SK-N-SH (cell line): ENCODE measurements around the gene CEP250. TPM values are rescaled to one million over a fixed set of nuclear protein-coding genes. Genes with fewer than 3 reads are reported as not detected.

ENCODE experiments used
- CTCF ChIA-PET: fragments of 300-600, 350-600 bp; formaldehyde crosslinking; extraction: SDS; loops from one replicate; lab custom pipeline; 2021; lab: Yijun Ruan, JAX
- POLR2A ChIA-PET: fragments of 350-600 bp; sonication (Branson Sonifier 250); formaldehyde crosslinking; extraction: SDS; loops from one replicate; lab custom pipeline; 2020; ENCODE audit warnings: antibody characterized with exemption, inconsistent platforms; lab: Yijun Ruan, JAX
- DNase-seq: peaks from one replicate; pipeline ENCODE4 v3.0.0; 2012
- H2AFZ ChIP-seq: fragments of 200-600 bp; sonication (generic); 2 replicates; pipeline ENCODE4 v1.8.1; 2016; ENCODE audit warnings: antibody characterized with exemption, mild to moderate bottlenecking, low read depth
- H3F3A ChIP-seq: fragments of 200-600 bp; sonication (generic); replicated peaks from 2 replicates; pipeline ENCODE3; 2016; ENCODE audit warnings: antibody characterized with exemption, mild to moderate bottlenecking; ENCODE audit not compliant: insufficient read depth
- H3K27ac ChIP-seq, 2 experiments: fragments of 200-500 bp in 1 of 2; fragments of 200-600 bp in 1 of 2; sonication (Bioruptor generic) in 1 of 2; sonication (generic), shearing (Covaris generic) in 1 of 2; 2 replicates each; pipeline versions ENCODE4 v1.5.1 to v1.6.1; 2014 to 2016; ENCODE audit warnings: low read depth in 2 of 2, inconsistent platforms in 1 of 2, low read length in 1 of 2, mild to moderate bottlenecking in 1 of 2, mixed read lengths in 1 of 2
- H3K27me3 ChIP-seq: fragments of 200-600 bp; sonication (generic), shearing (Covaris generic); 2 replicates; pipeline ENCODE4 v1.6.1; 2016; ENCODE audit warnings: mixed run types; ENCODE audit not compliant: insufficient read depth
- H3K36me3 ChIP-seq, 2 experiments: fragments of 200-500 bp in 1 of 2; fragments of 200-600 bp in 1 of 2; sonication (Bioruptor generic) in 1 of 2; sonication (generic) in 1 of 2; replicated peaks in 1 of 2; 2 replicates each; pipeline versions ENCODE3 to v1.5.1; 2014 to 2016; ENCODE audit warnings: low read length in 1 of 2, mild to moderate bottlenecking in 1 of 2; ENCODE audit not compliant: insufficient read depth in 2 of 2, control insufficient read depth in 1 of 2
- H3K4me1 ChIP-seq, 2 experiments: fragments of 200-500 bp in 1 of 2; fragments of 200-600 bp in 1 of 2; sonication (Bioruptor generic) in 1 of 2; sonication (generic), shearing (Covaris generic) in 1 of 2; 2 replicates each; pipeline versions ENCODE4 v1.5.1 to v1.6.1; 2014 to 2016; ENCODE audit warnings: low read depth in 1 of 2, low read length in 1 of 2, mixed run types in 1 of 2; ENCODE audit not compliant: insufficient read depth in 2 of 2, control insufficient read depth in 1 of 2
- H3K4me2 ChIP-seq: fragments of 200-600 bp; sonication (generic), shearing (Covaris generic); 2 replicates; pipeline ENCODE4 v1.6.1; 2017; ENCODE audit warnings: mixed run types
- H3K4me3 ChIP-seq, 2 experiments: fragments of 200-500 bp in 1 of 2; fragments of 200-600 bp in 1 of 2; sonication (Bioruptor generic) in 1 of 2; sonication (generic), shearing (Covaris generic) in 1 of 2; 2 replicates each; pipeline versions ENCODE4 v1.5.1 to v1.8.1; 2014 to 2016; ENCODE audit warnings: low read depth in 2 of 2, inconsistent platforms in 1 of 2, low read length in 1 of 2, mild to moderate bottlenecking in 1 of 2, mixed read lengths in 1 of 2, moderate library complexity in 1 of 2
- H3K79me2 ChIP-seq: fragments of 200-600 bp; sonication (generic); 2 replicates; pipeline ENCODE4 v1.8.1; 2017; ENCODE audit warnings: mild to moderate bottlenecking; ENCODE audit not compliant: insufficient read depth
- H3K9ac ChIP-seq: fragments of 200-600 bp; sonication (generic); 2 replicates; pipeline ENCODE4 v1.6.1; 2017; ENCODE audit warnings: mixed run types
- H3K9me2 ChIP-seq: fragments of 200-600 bp; sonication (generic); 2 replicates; pipeline ENCODE4 v1.6.1; 2017; ENCODE audit warnings: mixed run types
- H3K9me3 ChIP-seq: fragments of 200-600 bp; sonication (generic); 2 replicates; pipeline ENCODE4 v1.6.1; 2017; ENCODE audit warnings: mixed run types, mild to moderate bottlenecking, moderate library complexity
- H4K20me1 ChIP-seq: fragments of 200-600 bp; sonication (generic); 2 replicates; pipeline ENCODE4 v1.6.1; 2017; ENCODE audit warnings: mild to moderate bottlenecking, mixed run types; ENCODE audit not compliant: insufficient read depth
- EP300 ChIP-seq, 2 experiments: IDR thresholded peaks; 2 replicates each; pipeline versions ENCODE4 v1.4.0 to v1.6.1; 2012; ENCODE audit warnings: borderline replicate concordance in 1 of 2, low read depth in 1 of 2, low read length in 1 of 2
- EZH2phosphoT487 ChIP-seq: fragments of 200-600 bp; sonication (generic); IDR thresholded peaks from 2 replicates; pipeline ENCODE4 v1.6.1; 2017; ENCODE audit warnings: low read depth, mixed run types, mild to moderate bottlenecking, antibody characterized with exemption, moderate library complexity, borderline replicate concordance
- FOSL2 ChIP-seq: IDR thresholded peaks from 2 replicates; pipeline ENCODE4 v1.4.0; 2012; ENCODE audit warnings: low read depth, mild to moderate bottlenecking, moderate library complexity, borderline replicate concordance
- FOXJ3 ChIP-seq: sonication (generic); formaldehyde crosslinking; IDR thresholded peaks from 2 replicates; pipeline ENCODE4 v1.5.1; 2020; ENCODE audit warnings: mild to moderate bottlenecking, missing genetic modification reagents
- GABPA ChIP-seq: IDR thresholded peaks from 2 replicates; pipeline ENCODE4 v1.4.0; 2012; ENCODE audit warnings: low read depth, mild to moderate bottlenecking
- JUND ChIP-seq: IDR thresholded peaks from 2 replicates; pipeline ENCODE4 v1.4.0; 2012
- MEF2A ChIP-seq: IDR thresholded peaks from 2 replicates; pipeline ENCODE4 v1.4.0; 2012; ENCODE audit warnings: low read depth, borderline replicate concordance
- MXI1 ChIP-seq: IDR thresholded peaks from 2 replicates; pipeline ENCODE4 v1.6.1; 2012; ENCODE audit warnings: mild to moderate bottlenecking, low read depth, low read length, improper control_type of control experiment
- NFIC ChIP-seq: IDR thresholded peaks from 2 replicates; pipeline ENCODE4 v1.4.0; 2012; ENCODE audit warnings: borderline replicate concordance
- NRF1 ChIP-seq: IDR thresholded peaks from 2 replicates; pipeline ENCODE4 v1.6.1; 2012; ENCODE audit warnings: low read depth, mild to moderate bottlenecking, low read length
- RAD21 ChIP-seq: IDR thresholded peaks from 2 replicates; pipeline ENCODE4 v1.6.1; 2012; ENCODE audit warnings: mild to moderate bottlenecking, low read length
- SIN3A ChIP-seq: IDR thresholded peaks from 2 replicates; pipeline ENCODE4 v1.6.1; 2012; ENCODE audit warnings: low read depth, mild to moderate bottlenecking, low read length, moderate library complexity, borderline replicate concordance
- SMC3 ChIP-seq: IDR thresholded peaks from 2 replicates; pipeline ENCODE4 v1.6.1; 2012; ENCODE audit warnings: low read depth, low read length, improper control_type of control experiment
- TAF1 ChIP-seq: IDR thresholded peaks from 2 replicates; pipeline ENCODE4 v1.6.1; 2012; ENCODE audit warnings: low read depth, mild to moderate bottlenecking, low read length, moderate library complexity, borderline replicate concordance
- TCF12 ChIP-seq: IDR thresholded peaks from 2 replicates; pipeline ENCODE4 v1.4.0; 2012
- TEAD4 ChIP-seq: IDR thresholded peaks from 2 replicates; pipeline ENCODE4 v1.4.0; 2012; ENCODE audit warnings: mild to moderate bottlenecking, borderline replicate concordance; ENCODE audit not compliant: insufficient read depth
- YY1 ChIP-seq: IDR thresholded peaks from 2 replicates; pipeline ENCODE4 v1.4.0; 2012; ENCODE audit warnings: low read depth, mild to moderate bottlenecking
- WGBS: methylation state at CpG from one replicate; pipeline ENCODE4 v1.1.6; 2017; ENCODE audit warnings: low lambda C conversion rate; 5-methylcytosine and 5-hydroxymethylcytosine counted together
- polyA plus RNA-seq, 3 experiments: library from polyadenylated mRNA; depleted of rRNA; stranded (reverse); fragments of >200 nt; gene quantifications; 2 replicates each; pipeline ENCODE4 v1.2.3, GENCODE V29; 2012
- TF ChIP-seq, protein P1 (sequence below): fragments of 150-350 bp; IDR thresholded peaks from 2 replicates; pipeline ENCODE4 v1.6.1; 2017; ENCODE audit warnings: antibody characterized with exemption, low read length, low read depth, borderline replicate concordance
- TF ChIP-seq, protein P2 (sequence below): IDR thresholded peaks from 2 replicates; pipeline ENCODE4 v1.4.0; 2012; ENCODE audit warnings: low read depth, borderline replicate concordance
- TF ChIP-seq, protein P3 (sequence below): IDR thresholded peaks from 2 replicates; pipeline ENCODE4 v1.4.0; 2012; ENCODE audit warnings: low read depth, borderline replicate concordance
- TF ChIP-seq, protein P4 (sequence below): fragments of 200-600 bp; sonication (generic); IDR thresholded peaks from 2 replicates; pipeline ENCODE4 v1.6.1; 2017; ENCODE audit warnings: antibody characterized with exemption, mild to moderate bottlenecking, moderate library complexity

CEP250 gene
- polyA plus RNA-seq, 1 of the 3 experiments (the other 2 are of a cell fraction) = 13.3 TPM

DNA sequence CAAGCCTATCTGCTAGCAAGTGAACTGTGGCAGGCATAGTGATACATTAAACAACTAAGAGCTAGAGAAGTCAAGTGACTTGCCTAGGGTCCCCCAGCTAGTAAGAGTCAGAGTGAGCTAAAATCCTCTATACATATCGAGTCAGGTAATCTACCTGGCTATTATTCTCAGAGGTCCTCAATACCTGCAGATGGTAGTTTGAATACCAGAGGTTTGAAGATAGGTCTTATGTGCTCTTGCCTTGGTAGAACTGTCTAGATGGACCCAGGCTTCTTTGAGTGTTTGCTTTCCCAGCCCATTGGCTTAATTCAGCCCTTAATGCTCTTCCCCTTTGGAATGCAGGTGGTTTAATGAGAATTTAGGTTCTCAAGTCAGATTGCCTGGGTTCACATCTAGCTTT lies 87.6 kb downstream of the CEP250 start:
- Histone ChIP-seq H3K36me3 (peaks cover 26 to 30% of the 10 kb centered on the region in 2 experiments), H4K20me1 (no peaks in the 10 kb centered on the region), H3K79me2 (peaks cover 20% of the 10 kb centered on the region), H2AFZ (no peak overlapping the region), H3K27ac (no peak overlapping the region; a peak in 1 of 4 replicates)
- POLR2A ChIA-PET = interaction anchor here (0.8 to 2.0 kb wide), 4 partner anchors 10 to 199 kb away, joined by 3 to 14 read pairs (median 6); partner anchors contain the start of gene RBM39
- CTCF ChIA-PET = interaction anchor here (1.3 to 1.6 kb wide), 2 partner anchors 76 to 79 kb away, joined by 3 to 8 read pairs; no protein-coding TSS in a partner anchor
- TF ChIP-seq NFIC (no peak), FOSL2 (no peak), TEAD4 (no peak), RAD21 (no peak), NRF1 (no peak), EP300 (IDR thresholded peaks at IDR 0.05; ENCODE audit: borderline replicate concordance in 1 of 2, low read depth in 1 of 2, low read length in 1 of 2) (no peak), MXI1 (no peak), JUND (no peak)
- TF ChIP-seq, protein P1, sequence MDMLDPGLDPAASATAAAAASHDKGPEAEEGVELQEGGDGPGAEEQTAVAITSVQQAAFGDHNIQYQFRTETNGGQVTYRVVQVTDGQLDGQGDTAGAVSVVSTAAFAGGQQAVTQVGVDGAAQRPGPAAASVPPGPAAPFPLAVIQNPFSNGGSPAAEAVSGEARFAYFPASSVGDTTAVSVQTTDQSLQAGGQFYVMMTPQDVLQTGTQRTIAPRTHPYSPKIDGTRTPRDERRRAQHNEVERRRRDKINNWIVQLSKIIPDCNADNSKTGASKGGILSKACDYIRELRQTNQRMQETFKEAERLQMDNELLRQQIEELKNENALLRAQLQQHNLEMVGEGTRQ = no peak
- TF ChIP-seq, protein P2, sequence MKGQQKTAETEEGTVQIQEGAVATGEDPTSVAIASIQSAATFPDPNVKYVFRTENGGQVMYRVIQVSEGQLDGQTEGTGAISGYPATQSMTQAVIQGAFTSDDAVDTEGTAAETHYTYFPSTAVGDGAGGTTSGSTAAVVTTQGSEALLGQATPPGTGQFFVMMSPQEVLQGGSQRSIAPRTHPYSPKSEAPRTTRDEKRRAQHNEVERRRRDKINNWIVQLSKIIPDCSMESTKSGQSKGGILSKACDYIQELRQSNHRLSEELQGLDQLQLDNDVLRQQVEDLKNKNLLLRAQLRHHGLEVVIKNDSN = no peak
- TF ChIP-seq, all 33 proteins: peak for 0
- Histone ChIP-seq H3K9ac (0 out of 2 replicates have a peak overlapping the region, but pooled peaks have one; percentile 76), H3K9me3 (no peaks in the 10 kb centered on the region), H3K4me1 (peaks cover 0 to 14% of the 10 kb centered on the region in 2 experiments; a peak in 2 of 4 replicates), H3F3A (peaks cover 3% of the 10 kb centered on the region), H3K27me3 (no peaks in the 10 kb centered on the region), H3K4me3 (peak overlapping the region; percentile 82), H3K4me2 (peak overlapping the region; percentile 94), H3K9me2 (no peaks in the 10 kb centered on the region)
- WGBS = 100% methylated on average over 1 of the region's 1 CpG
- DNase-seq = no peak

DNA sequence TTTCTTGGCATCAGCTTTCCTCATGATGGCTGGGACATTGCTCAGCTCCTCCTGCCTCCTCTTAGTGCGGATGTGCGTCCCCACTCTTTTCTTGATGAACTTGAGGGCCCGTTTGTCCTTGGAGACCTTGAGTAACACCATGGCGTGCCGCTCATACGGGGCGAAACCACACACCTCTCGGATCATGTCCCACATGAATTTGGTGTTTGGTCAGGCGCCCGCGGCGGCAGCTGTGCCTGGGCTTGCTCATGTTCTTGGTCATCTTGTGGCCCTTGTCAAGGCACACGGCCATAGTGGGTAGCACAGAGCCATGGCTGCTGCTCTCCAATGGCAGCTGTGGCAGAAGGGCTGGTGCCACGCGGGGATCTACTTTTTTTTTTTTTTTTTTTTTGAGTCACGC lies 89.0 kb downstream of the CEP250 start:
- no peaks in the 10 kb centered on the region for H3K27me3 ChIP-seq
- H3K9me2 ChIP-seq = no peaks in the 10 kb centered on the region
- no peak overlapping the region for H3K4me3 ChIP-seq
- peaks cover 0 to 14% of the 10 kb centered on the region in 2 experiments; a peak in 2 of 4 replicates for H3K4me1 ChIP-seq
- no peak overlapping the region for H3K4me2 ChIP-seq
- H2AFZ ChIP-seq = no peak overlapping the region
- POLR2A ChIA-PET = no interaction called here
- no peak overlapping the region for H3K27ac ChIP-seq
- no peak overlapping the region for H3K9ac ChIP-seq
- peaks cover 39 to 42% of the 10 kb centered on the region in 2 experiments for H3K36me3 ChIP-seq
- CTCF ChIA-PET = interaction anchor here (0.7 to 1.6 kb wide), 3 partner anchors 17 to 75 kb away, joined by 3 to 5 read pairs (median 4); no protein-coding TSS in a partner anchor
- no peaks in the 10 kb centered on the region for H3K9me3 ChIP-seq
- no peaks in the 10 kb centered on the region for H4K20me1 ChIP-seq
- H3F3A ChIP-seq = peaks cover 3% of the 10 kb centered on the region
- DNase-seq = no peak
- H3K79me2 ChIP-seq = peaks cover 20% of the 10 kb centered on the region
- 96% methylated on average over 16 of the region's 16 CpGs for WGBS
- no peak for TF ChIP-seq TAF1
- TF ChIP-seq EZH2phosphoT487 = no peak
- TF ChIP-seq EP300 (IDR thresholded peaks at IDR 0.05; ENCODE audit: borderline replicate concordance in 1 of 2, low read depth in 1 of 2, low read length in 1 of 2) = no peak
- no peak for TF ChIP-seq TEAD4
- no peak for TF ChIP-seq YY1
- no peak for TF ChIP-seq JUND
- no peak for TF ChIP-seq SMC3
- no peak for TF ChIP-seq MEF2A
- TF ChIP-seq, protein P3, sequence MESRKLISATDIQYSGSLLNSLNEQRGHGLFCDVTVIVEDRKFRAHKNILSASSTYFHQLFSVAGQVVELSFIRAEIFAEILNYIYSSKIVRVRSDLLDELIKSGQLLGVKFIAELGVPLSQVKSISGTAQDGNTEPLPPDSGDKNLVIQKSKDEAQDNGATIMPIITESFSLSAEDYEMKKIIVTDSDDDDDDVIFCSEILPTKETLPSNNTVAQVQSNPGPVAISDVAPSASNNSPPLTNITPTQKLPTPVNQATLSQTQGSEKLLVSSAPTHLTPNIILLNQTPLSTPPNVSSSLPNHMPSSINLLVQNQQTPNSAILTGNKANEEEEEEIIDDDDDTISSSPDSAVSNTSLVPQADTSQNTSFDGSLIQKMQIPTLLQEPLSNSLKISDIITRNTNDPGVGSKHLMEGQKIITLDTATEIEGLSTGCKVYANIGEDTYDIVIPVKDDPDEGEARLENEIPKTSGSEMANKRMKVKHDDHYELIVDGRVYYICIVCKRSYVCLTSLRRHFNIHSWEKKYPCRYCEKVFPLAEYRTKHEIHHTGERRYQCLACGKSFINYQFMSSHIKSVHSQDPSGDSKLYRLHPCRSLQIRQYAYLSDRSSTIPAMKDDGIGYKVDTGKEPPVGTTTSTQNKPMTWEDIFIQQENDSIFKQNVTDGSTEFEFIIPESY = no peak
- no peak for TF ChIP-seq FOSL2
- TF ChIP-seq, protein P4, sequence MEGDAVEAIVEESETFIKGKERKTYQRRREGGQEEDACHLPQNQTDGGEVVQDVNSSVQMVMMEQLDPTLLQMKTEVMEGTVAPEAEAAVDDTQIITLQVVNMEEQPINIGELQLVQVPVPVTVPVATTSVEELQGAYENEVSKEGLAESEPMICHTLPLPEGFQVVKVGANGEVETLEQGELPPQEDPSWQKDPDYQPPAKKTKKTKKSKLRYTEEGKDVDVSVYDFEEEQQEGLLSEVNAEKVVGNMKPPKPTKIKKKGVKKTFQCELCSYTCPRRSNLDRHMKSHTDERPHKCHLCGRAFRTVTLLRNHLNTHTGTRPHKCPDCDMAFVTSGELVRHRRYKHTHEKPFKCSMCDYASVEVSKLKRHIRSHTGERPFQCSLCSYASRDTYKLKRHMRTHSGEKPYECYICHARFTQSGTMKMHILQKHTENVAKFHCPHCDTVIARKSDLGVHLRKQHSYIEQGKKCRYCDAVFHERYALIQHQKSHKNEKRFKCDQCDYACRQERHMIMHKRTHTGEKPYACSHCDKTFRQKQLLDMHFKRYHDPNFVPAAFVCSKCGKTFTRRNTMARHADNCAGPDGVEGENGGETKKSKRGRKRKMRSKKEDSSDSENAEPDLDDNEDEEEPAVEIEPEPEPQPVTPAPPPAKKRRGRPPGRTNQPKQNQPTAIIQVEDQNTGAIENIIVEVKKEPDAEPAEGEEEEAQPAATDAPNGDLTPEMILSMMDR = no peak
- no peak for TF ChIP-seq FOXJ3 (CRISPR knock-in tag)
- TF ChIP-seq TCF12 = no peak
- TF ChIP-seq GABPA = no peak
- TF ChIP-seq SIN3A = no peak
